Measurements from ENCODE around the gene UGCG.

DNA sequence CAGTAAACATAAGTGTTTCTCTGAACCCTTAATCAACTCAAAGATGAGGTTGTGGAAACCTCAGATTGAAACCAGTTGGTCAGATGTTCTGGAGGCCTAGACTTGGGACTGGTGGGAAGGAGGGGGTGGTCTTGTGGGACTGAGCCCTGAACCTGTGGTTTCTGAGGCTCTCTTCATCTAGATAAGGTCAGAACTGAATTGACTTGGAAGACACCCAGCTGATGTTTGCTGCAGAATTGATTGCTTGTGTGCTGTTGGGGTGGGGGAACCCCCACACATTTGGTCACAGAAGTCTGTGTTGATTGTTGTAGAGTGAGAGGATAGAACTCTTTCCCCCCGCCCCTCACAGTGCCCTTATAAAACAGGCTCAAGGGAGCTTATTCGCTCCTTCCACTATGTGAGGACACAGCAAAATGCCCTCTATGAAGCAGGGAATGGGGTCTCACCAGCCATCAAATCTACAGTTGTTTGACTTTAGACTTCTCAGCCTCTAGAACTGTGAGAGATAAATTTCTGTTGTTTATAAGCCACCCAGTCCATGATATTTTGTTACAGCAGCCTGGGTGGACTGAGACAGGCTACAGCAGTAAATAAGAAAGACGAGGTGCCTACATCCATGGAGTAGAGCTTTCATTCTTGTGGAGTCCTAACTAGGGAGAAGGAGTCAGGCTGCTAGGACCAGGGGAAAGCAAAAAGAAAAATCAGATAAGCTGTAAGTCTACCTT is 25.7 kb upstream of the UGCG start:
- TF ChIP-seq, protein P1, sequence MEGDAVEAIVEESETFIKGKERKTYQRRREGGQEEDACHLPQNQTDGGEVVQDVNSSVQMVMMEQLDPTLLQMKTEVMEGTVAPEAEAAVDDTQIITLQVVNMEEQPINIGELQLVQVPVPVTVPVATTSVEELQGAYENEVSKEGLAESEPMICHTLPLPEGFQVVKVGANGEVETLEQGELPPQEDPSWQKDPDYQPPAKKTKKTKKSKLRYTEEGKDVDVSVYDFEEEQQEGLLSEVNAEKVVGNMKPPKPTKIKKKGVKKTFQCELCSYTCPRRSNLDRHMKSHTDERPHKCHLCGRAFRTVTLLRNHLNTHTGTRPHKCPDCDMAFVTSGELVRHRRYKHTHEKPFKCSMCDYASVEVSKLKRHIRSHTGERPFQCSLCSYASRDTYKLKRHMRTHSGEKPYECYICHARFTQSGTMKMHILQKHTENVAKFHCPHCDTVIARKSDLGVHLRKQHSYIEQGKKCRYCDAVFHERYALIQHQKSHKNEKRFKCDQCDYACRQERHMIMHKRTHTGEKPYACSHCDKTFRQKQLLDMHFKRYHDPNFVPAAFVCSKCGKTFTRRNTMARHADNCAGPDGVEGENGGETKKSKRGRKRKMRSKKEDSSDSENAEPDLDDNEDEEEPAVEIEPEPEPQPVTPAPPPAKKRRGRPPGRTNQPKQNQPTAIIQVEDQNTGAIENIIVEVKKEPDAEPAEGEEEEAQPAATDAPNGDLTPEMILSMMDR (conservative IDR thresholded peaks at IDR 0.05 in 1 of 2, IDR thresholded peaks at IDR 0.05 in 1 of 2; ENCODE audit: extremely low read depth in 1 of 2, insufficient read depth in 1 of 2, low read depth in 1 of 2, low read length in 2 of 2), result no peak
- TF ChIP-seq EZH2 (IDR thresholded peaks at IDR 0.05; ENCODE audit: borderline replicate concordance, low read length), result no peak

All from mammary epithelial cell (primary cell).